ENCODE measurements around the gene TCEA2. TPM values are rescaled to one million over a fixed set of nuclear protein-coding genes. Genes with fewer than 3 reads are reported as not detected.

The TCEA2 gene
- polyA plus RNA-seq, 3 donors = 15.7 to 24.3 (median 16.0) TPM

DNA sequence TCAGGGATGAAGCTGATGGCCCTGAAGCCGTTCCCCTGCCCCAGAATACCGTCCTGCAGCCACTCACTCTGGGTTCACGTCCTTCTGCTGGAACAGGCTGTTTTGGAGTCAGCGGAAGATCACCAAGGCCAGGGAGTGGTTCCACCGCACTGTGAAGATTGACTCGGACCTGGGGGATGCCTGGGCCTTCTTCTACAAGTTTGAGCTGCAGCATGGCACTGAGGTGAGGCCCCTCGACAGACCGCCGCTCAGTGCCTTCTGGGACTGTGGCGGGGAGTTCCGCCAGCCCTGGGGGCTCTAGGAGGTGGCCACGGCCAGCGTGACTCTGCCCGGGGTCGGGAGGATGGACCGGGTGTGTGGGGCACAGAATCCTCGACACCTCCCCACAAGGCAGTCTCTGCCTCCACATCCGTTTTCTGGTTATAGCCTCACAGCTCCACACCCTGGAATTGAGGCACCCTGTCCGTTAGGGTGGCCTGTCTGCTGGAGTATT lies 31.1 kb upstream of the TCEA2 start:
- Histone ChIP-seq H3K4me3 (replicated peaks in 1 of 3; ENCODE audit: low read depth in 2 of 3, low read length in 3 of 3) (no peak overlapping the region), H2AFZ (ENCODE audit: insufficient read depth, low read depth, low read length, poor library complexity, severe bottlenecking) (no peak overlapping the region), H3K27ac (ENCODE audit: low read depth in 1 of 2, low read length in 2 of 2) (no peak overlapping the region), H3K9ac (ENCODE audit: insufficient read depth, low read length, poor library complexity, severe bottlenecking) (no peak overlapping the region), H3K9me3 (replicated peaks in 1 of 2; ENCODE audit: control insufficient read depth in 1 of 2, insufficient read depth in 1 of 2, low read length in 2 of 2) (no peaks in the 10 kb centered on the region), H3K27me3 (ENCODE audit: control insufficient read depth in 2 of 2, insufficient read depth in 2 of 2, low read length in 2 of 2) (peaks cover 0 to 9% of the 10 kb centered on the region in 2 donors), H3K4me1 (ENCODE audit: control insufficient read depth in 1 of 2, insufficient read depth in 2 of 2, low read length in 2 of 2) (no peaks in the 10 kb centered on the region), H3K4me2 (replicated peaks; ENCODE audit: extremely low read depth, low read length, poor library complexity, severe bottlenecking) (no peak overlapping the region), H3K79me2 (ENCODE audit: insufficient read depth, low read length) (no peaks in the 10 kb centered on the region), H4K20me1 (ENCODE audit: insufficient read depth, low read length) (no peaks in the 10 kb centered on the region), H3K36me3 (replicated peaks in 1 of 2; ENCODE audit: control insufficient read depth in 1 of 2, insufficient read depth in 2 of 2, low read length in 2 of 2) (peaks cover 63 to 85% of the 10 kb centered on the region in 2 donors)
- WGBS (ENCODE audit: insufficient coverage) = 98% methylated on average over 12 of the region's 19 CpGs
- no peak for DNase-seq
- intact Hi-C loops (cut with micrococcal nuclease) = no loop called here
- Mint-ChIP-seq H3K4me1 (no peaks in the 10 kb centered on the region), H3K9me3 (peaks cover 0 to 2% (median 0%) of the 10 kb centered on the region in 7 donors), H3K4me3 (no peak overlapping the region), H3K27ac (no peak overlapping the region), H3K36me3 (peaks cover 74 to 81% of the 10 kb centered on the region in 2 donors), H3K27me3 (ENCODE audit: low read depth in 3 of 3) (peaks cover 11 to 12% (median 11%) of the 10 kb centered on the region in 3 donors)
- no peak for TF ChIP-seq CTCF (IDR thresholded peaks at IDR 0.05)

- WGBS (ENCODE audit: insufficient coverage) = 96% methylated on average over 26 of the region's 31 CpGs
- Histone ChIP-seq H3K27me3 (ENCODE audit: control insufficient read depth in 2 of 2, insufficient read depth in 2 of 2, low read length in 2 of 2) (peaks cover 9 to 20% of the 10 kb centered on the region in 2 donors), H2AFZ (ENCODE audit: insufficient read depth, low read depth, low read length, poor library complexity, severe bottlenecking) (no peak overlapping the region), H3K9ac (ENCODE audit: insufficient read depth, low read length, poor library complexity, severe bottlenecking) (no peak overlapping the region), H3K4me3 (replicated peaks in 1 of 3; ENCODE audit: low read depth in 2 of 3, low read length in 3 of 3) (no peak overlapping the region), H3K4me2 (replicated peaks; ENCODE audit: extremely low read depth, low read length, poor library complexity, severe bottlenecking) (no peak overlapping the region), H3K36me3 (replicated peaks in 1 of 2; ENCODE audit: control insufficient read depth in 1 of 2, insufficient read depth in 2 of 2, low read length in 2 of 2) (peaks cover 52 to 74% of the 10 kb centered on the region in 2 donors), H3K79me2 (ENCODE audit: insufficient read depth, low read length) (no peaks in the 10 kb centered on the region), H3K9me3 (replicated peaks in 1 of 2; ENCODE audit: control insufficient read depth in 1 of 2, insufficient read depth in 1 of 2, low read length in 2 of 2) (no peaks in the 10 kb centered on the region), H3K4me1 (ENCODE audit: control insufficient read depth in 1 of 2, insufficient read depth in 2 of 2, low read length in 2 of 2) (peaks cover 3% of the 10 kb centered on the region in 2 donors), H3K27ac (ENCODE audit: low read depth in 1 of 2, low read length in 2 of 2) (no peak overlapping the region), H4K20me1 (ENCODE audit: insufficient read depth, low read length) (no peaks in the 10 kb centered on the region)
- no peak for DNase-seq
- H3K36me3 Mint-ChIP-seq = peaks cover 63 to 70% of the 10 kb centered on the region in 2 donors
- no peak for TF ChIP-seq CTCF (IDR thresholded peaks at IDR 0.05)
- H3K27me3 Mint-ChIP-seq (ENCODE audit: low read depth in 3 of 3) = peaks cover 19 to 22% (median 22%) of the 10 kb centered on the region in 3 donors
- peaks cover 0 to 2% (median 0%) of the 10 kb centered on the region in 7 donors for H3K9me3 Mint-ChIP-seq
- peaks cover 4% of the 10 kb centered on the region for H3K4me1 Mint-ChIP-seq
- intact Hi-C loops (cut with micrococcal nuclease) = no loop called here
- peak overlapping the region in 1 of 7 donors; percentile 40 for H3K27ac Mint-ChIP-seq
- no peak overlapping the region for H3K4me3 Mint-ChIP-seq
Observed at GRCh38 chr20:64032706-64033624, 30.0 kb upstream of the TCEA2 start.

Data from CD14-positive monocyte (primary cell).